ENCODE results near the gene PRR13.

GRCh38 chr12:53472056-53472582, 30.6 kb downstream of the PRR13 start:
- no peak for TF ChIP-seq POLR2A (IDR thresholded peaks at IDR 0.05)
- TF ChIP-seq CTCF (IDR thresholded peaks at IDR 0.05) = no peak

Measured in esophagus squamous epithelium (tissue), 4 donors.